Stimulated activated CD4-positive, alpha-beta T cell treated with anti-CD3 and anti-CD28 coated beads, TNF-alpha, amount 100 ng/mL, for 48 hours (primary cell): Measurements from ENCODE around the gene CACNG3.

Source experiments
- DNase-seq, 3 donors: peaks; one replicate each; pipeline ENCODE4 v3.0.0-alpha.2; 2020; ENCODE audit warnings: low read depth in 3 of 3

Gene CACNG3

GRCh38 chr16:24396350-24397271, 140.5 kb downstream of the CACNG3 start:
- DNase-seq = no peak

- DNase-seq = no peak
Measured at GRCh38 chr16:24409045-24409444, 152.9 kb downstream of the CACNG3 start.
